IPS-18a (cell line): ENCODE data around the gene RAMP1.

Source experiments
- H3K27ac ChIP-seq: one replicate; pipeline ENCODE4 v1.5.1; 2013; ENCODE audit warnings: low read length
- H3K27me3 ChIP-seq: one replicate; pipeline ENCODE4 v1.6.1; 2013; ENCODE audit warnings: mild to moderate bottlenecking, low read length; ENCODE audit not compliant: control insufficient read depth, insufficient read depth
- H3K36me3 ChIP-seq: one replicate; pipeline ENCODE4 v1.6.1; 2013; ENCODE audit warnings: low read depth, low read length; ENCODE audit not compliant: control insufficient read depth
- H3K4me1 ChIP-seq: one replicate; pipeline ENCODE4 v1.6.1; 2013; ENCODE audit warnings: low read depth, low read length; ENCODE audit not compliant: control insufficient read depth
- H3K4me3 ChIP-seq: one replicate; pipeline ENCODE4 v1.5.1; 2013; ENCODE audit warnings: low read length
- H3K9ac ChIP-seq: one replicate; pipeline ENCODE4 v1.6.1; 2013; ENCODE audit warnings: mild to moderate bottlenecking, low read length, moderate library complexity
- H3K9me3 ChIP-seq: one replicate; pipeline ENCODE4 v1.6.1; 2013; ENCODE audit warnings: low read depth, low read length; ENCODE audit not compliant: control insufficient read depth

The RAMP1 gene

GRCh38 chr2:237872178-237872887 lies 12.9 kb downstream of the RAMP1 start:
- Histone ChIP-seq H3K4me3 (no peak overlapping the region), H3K27me3 (no peaks in the 10 kb centered on the region), H3K36me3 (no peaks in the 10 kb centered on the region), H3K9me3 (no peaks in the 10 kb centered on the region), H3K27ac (no peak overlapping the region), H3K9ac (no peak overlapping the region), H3K4me1 (no peaks in the 10 kb centered on the region)

- no peaks in the 10 kb centered on the region for H3K36me3 ChIP-seq
- H3K9me3 ChIP-seq: no peaks in the 10 kb centered on the region
- no peaks in the 10 kb centered on the region for H3K27me3 ChIP-seq
- no peaks in the 10 kb centered on the region for H3K4me1 ChIP-seq
- H3K4me3 ChIP-seq: no peak overlapping the region
- no peak overlapping the region for H3K9ac ChIP-seq
- no peak overlapping the region for H3K27ac ChIP-seq
These were observed 14.0 kb downstream of the RAMP1 start for GRCh38 chr2:237873421-237873831.

GRCh38 chr2:237873897-237874551 lies 14.6 kb downstream of the RAMP1 start:
- no peak overlapping the region for H3K9ac ChIP-seq
- no peaks in the 10 kb centered on the region for H3K27me3 ChIP-seq
- H3K36me3 ChIP-seq: no peaks in the 10 kb centered on the region
- no peak overlapping the region for H3K27ac ChIP-seq
- H3K4me3 ChIP-seq: no peak overlapping the region
- H3K9me3 ChIP-seq: no peaks in the 10 kb centered on the region
- no peaks in the 10 kb centered on the region for H3K4me1 ChIP-seq

- Histone ChIP-seq H3K9me3 (no peaks in the 10 kb centered on the region), H3K36me3 (no peaks in the 10 kb centered on the region), H3K4me1 (no peaks in the 10 kb centered on the region), H3K4me3 (no peak overlapping the region), H3K9ac (no peak overlapping the region), H3K27me3 (no peaks in the 10 kb centered on the region), H3K27ac (no peak overlapping the region)
These were observed 15.2 kb downstream of the RAMP1 start for GRCh38 chr2:237874585-237875161.

GRCh38 chr2:237875256-237876060 lies 16.0 kb downstream of the RAMP1 start:
- Histone ChIP-seq H3K27ac (no peak overlapping the region), H3K9ac (no peak overlapping the region), H3K36me3 (no peaks in the 10 kb centered on the region), H3K9me3 (no peaks in the 10 kb centered on the region), H3K4me3 (no peak overlapping the region), H3K4me1 (no peaks in the 10 kb centered on the region), H3K27me3 (no peaks in the 10 kb centered on the region)

- Histone ChIP-seq H3K27ac (no peak overlapping the region), H3K27me3 (no peaks in the 10 kb centered on the region), H3K9me3 (no peaks in the 10 kb centered on the region), H3K36me3 (no peaks in the 10 kb centered on the region), H3K4me1 (no peaks in the 10 kb centered on the region), H3K9ac (no peak overlapping the region), H3K4me3 (no peak overlapping the region)
These were observed 16.7 kb downstream of the RAMP1 start for GRCh38 chr2:237876061-237876526.

GRCh38 chr2:237876532-237876931 lies 17.1 kb downstream of the RAMP1 start:
- no peak overlapping the region for H3K9ac ChIP-seq
- H3K27me3 ChIP-seq: no peaks in the 10 kb centered on the region
- no peak overlapping the region for H3K4me3 ChIP-seq
- H3K27ac ChIP-seq: no peak overlapping the region
- no peaks in the 10 kb centered on the region for H3K36me3 ChIP-seq
- H3K9me3 ChIP-seq: no peaks in the 10 kb centered on the region
- H3K4me1 ChIP-seq: no peaks in the 10 kb centered on the region

- H3K27ac ChIP-seq: no peak overlapping the region
- no peaks in the 10 kb centered on the region for H3K27me3 ChIP-seq
- H3K9me3 ChIP-seq: no peaks in the 10 kb centered on the region
These were observed 17.6 kb downstream of the RAMP1 start for GRCh38 chr2:237876951-237877491.

GRCh38 chr2:237877576-237878307 lies 18.3 kb downstream of the RAMP1 start:
- no peak overlapping the region for H3K4me3 ChIP-seq
- no peaks in the 10 kb centered on the region for H3K4me1 ChIP-seq

More at GRCh38 chr2:237876951-237877491, 17.6 kb downstream of the RAMP1 start:
- no peak overlapping the region for H3K4me3 ChIP-seq
- no peaks in the 10 kb centered on the region for H3K36me3 ChIP-seq
- no peak overlapping the region for H3K9ac ChIP-seq
- H3K4me1 ChIP-seq: no peaks in the 10 kb centered on the region

GRCh38 chr2:237878321-237879057 lies 19.1 kb downstream of the RAMP1 start:
- Histone ChIP-seq H3K9ac (no peak overlapping the region), H3K4me3 (no peak overlapping the region), H3K9me3 (no peaks in the 10 kb centered on the region), H3K27ac (no peak overlapping the region), H3K36me3 (no peaks in the 10 kb centered on the region), H3K27me3 (no peaks in the 10 kb centered on the region), H3K4me1 (no peaks in the 10 kb centered on the region)

More at GRCh38 chr2:237877576-237878307, 18.3 kb downstream of the RAMP1 start:
- Histone ChIP-seq H3K27ac (no peak overlapping the region), H3K9me3 (no peaks in the 10 kb centered on the region), H3K9ac (no peak overlapping the region), H3K27me3 (no peaks in the 10 kb centered on the region), H3K36me3 (no peaks in the 10 kb centered on the region)
